ENCODE results near the gene ZIC5. TPM values are rescaled to one million over a fixed set of nuclear protein-coding genes. Genes with fewer than 3 reads are reported as not detected.

Gene ZIC5
- total and polyA plus RNA-seq, 4 donors = not detected

- TF ChIP-seq NR2F2 (IDR thresholded peaks at IDR 0.05) (no peak), RAD21 (IDR thresholded peaks at IDR 0.05) (no peak), YY1 (IDR thresholded peaks at IDR 0.05) (no peak), HNF4G (IDR thresholded peaks at IDR 0.05) (no peak)
- Histone ChIP-seq H3K36me3 (ENCODE audit: control insufficient read depth in 4 of 4, insufficient read depth in 3 of 4, low read depth in 1 of 4, low read length in 3 of 4) (no peaks in the 10 kb centered on the region), H3K9ac (ENCODE audit: low read depth in 1 of 2, low read length in 2 of 2) (no peak overlapping the region), H3K27ac (ENCODE audit: low read depth in 1 of 2, low read length in 2 of 2) (no peak overlapping the region), H3K27me3 (ENCODE audit: control insufficient read depth in 4 of 4, insufficient read depth in 4 of 4, low read length in 3 of 4) (peaks cover 9 to 65% (median 34%) of the 10 kb centered on the region in 4 donors), H3K4me1 (ENCODE audit: control insufficient read depth in 4 of 4, insufficient read depth in 4 of 4, low read length in 3 of 4) (peaks cover 0 to 13% (median 4%) of the 10 kb centered on the region in 4 donors), H3K4me3 (ENCODE audit: low read depth in 1 of 3, low read length in 3 of 3) (no peak overlapping the region), H3K9me3 (ENCODE audit: control insufficient read depth in 4 of 4, low read length in 3 of 4) (peaks cover 0 to 10% (median 2%) of the 10 kb centered on the region in 4 donors)
- WGBS = 11% methylated on average over 42 of the region's 42 CpGs
- no peak for DNase-seq (ENCODE audit: low spot score)
Observed at GRCh38 chr13:99990126-99990977, 18.8 kb upstream of the ZIC5 start.

- peaks cover 0 to 8% (median 3%) of the 10 kb centered on the region in 4 donors for H3K9me3 ChIP-seq (ENCODE audit: control insufficient read depth in 4 of 4, low read length in 3 of 4)
- peaks cover 0 to 13% (median 6%) of the 10 kb centered on the region in 4 donors for H3K4me1 ChIP-seq (ENCODE audit: control insufficient read depth in 4 of 4, insufficient read depth in 4 of 4, low read length in 3 of 4)
- TF ChIP-seq RAD21 (IDR thresholded peaks at IDR 0.05) = no peak
- TF ChIP-seq ATF3 (IDR thresholded peaks at IDR 0.05) = no peak
- H3K9ac ChIP-seq (ENCODE audit: low read depth in 1 of 2, low read length in 2 of 2) = no peak overlapping the region
- H3K4me3 ChIP-seq (ENCODE audit: low read depth in 1 of 3, low read length in 3 of 3) = no peak overlapping the region
- no peak for DNase-seq (ENCODE audit: low spot score)
- no peak overlapping the region for H3K27ac ChIP-seq (ENCODE audit: low read depth in 1 of 2, low read length in 2 of 2)
- peaks cover 11 to 70% (median 34%) of the 10 kb centered on the region in 4 donors for H3K27me3 ChIP-seq (ENCODE audit: control insufficient read depth in 4 of 4, insufficient read depth in 4 of 4, low read length in 3 of 4)
- WGBS = 12% methylated on average over 42 of the region's 42 CpGs
- H3K36me3 ChIP-seq (ENCODE audit: control insufficient read depth in 4 of 4, insufficient read depth in 3 of 4, low read depth in 1 of 4, low read length in 3 of 4) = no peaks in the 10 kb centered on the region
Observed at GRCh38 chr13:99989276-99990125, 17.9 kb upstream of the ZIC5 start.

GRCh38 chr13:99988529-99989275 lies 17.1 kb upstream of the ZIC5 start:
- WGBS = 10% methylated on average over 43 of the region's 43 CpGs
- Histone ChIP-seq H3K4me1 (ENCODE audit: control insufficient read depth in 4 of 4, insufficient read depth in 4 of 4, low read length in 3 of 4) (peaks cover 0 to 13% (median 6%) of the 10 kb centered on the region in 4 donors), H3K9me3 (ENCODE audit: control insufficient read depth in 4 of 4, low read length in 3 of 4) (peaks cover 0 to 12% (median 4%) of the 10 kb centered on the region in 4 donors), H3K36me3 (ENCODE audit: control insufficient read depth in 4 of 4, insufficient read depth in 3 of 4, low read depth in 1 of 4, low read length in 3 of 4) (no peaks in the 10 kb centered on the region), H3K27ac (ENCODE audit: low read depth in 1 of 2, low read length in 2 of 2) (no peak overlapping the region), H3K4me3 (ENCODE audit: low read depth in 1 of 3, low read length in 3 of 3) (no peak overlapping the region), H3K27me3 (ENCODE audit: control insufficient read depth in 4 of 4, insufficient read depth in 4 of 4, low read length in 3 of 4) (peaks cover 11 to 75% (median 37%) of the 10 kb centered on the region in 4 donors), H3K9ac (ENCODE audit: low read depth in 1 of 2, low read length in 2 of 2) (no peak overlapping the region)
- DNase-seq (ENCODE audit: low spot score) = no peak
- TF ChIP-seq SP1 (IDR thresholded peaks at IDR 0.05) (no peak), TAF1 (conservative IDR thresholded peaks at IDR 0.05) (no peak), YY1 (IDR thresholded peaks at IDR 0.05) (no peak), ATF3 (IDR thresholded peaks at IDR 0.05) (no peak), GABPA (IDR thresholded peaks at IDR 0.05 in 1 of 2, conservative IDR thresholded peaks at IDR 0.05 in 1 of 2) (no peak), NR2F2 (IDR thresholded peaks at IDR 0.05) (no peak), RAD21 (IDR thresholded peaks at IDR 0.05) (no peak), HNF4G (IDR thresholded peaks at IDR 0.05) (no peak), FOXA2 (IDR thresholded peaks at IDR 0.05) (no peak), CTCF (IDR thresholded peaks at IDR 0.05; ENCODE audit: low read depth, low read length, missing input control) (no peak), EGR1 (IDR thresholded peaks at IDR 0.05; ENCODE audit: low read depth in 2 of 2) (no peak), HNF4A (conservative IDR thresholded peaks at IDR 0.05) (no peak), RXRA (IDR thresholded peaks at IDR 0.05) (no peak), JUND (IDR thresholded peaks at IDR 0.05) (no peak), ZBTB33 (IDR thresholded peaks at IDR 0.05) (no peak)

Data from liver (tissue), 9 donors.